Vagina (tissue), 2 donors: ENCODE data around the gene RASA3.

Experiments
- CTCF ChIP-seq, 3 experiments: fragments of 450-650 bp in 2 of 3; fragments of 200-600 bp in 1 of 3; sonication (generic) in 1 of 3; IDR thresholded peaks; one replicate each; pipeline ENCODE4 v1.5.1; 2017 to 2019; ENCODE audit warnings: antibody characterized with exemption in 3 of 3, mild to moderate bottlenecking in 2 of 3, moderate library complexity in 2 of 3
- POLR2A ChIP-seq, 2 donors: fragments of 450-650 bp; IDR thresholded peaks; one replicate each; pipeline ENCODE4 v1.6.1; 2017; ENCODE audit warnings: antibody characterized with exemption in 2 of 2, mild to moderate bottlenecking in 2 of 2, moderate library complexity in 2 of 2
- POLR2AphosphoS5 ChIP-seq, 2 donors: sonication (generic); formaldehyde crosslinking; IDR thresholded peaks; one replicate each; pipeline ENCODE4 v1.9.0; 2017; ENCODE audit warnings: antibody characterized with exemption in 2 of 2, mild to moderate bottlenecking in 2 of 2, low read depth in 1 of 2; ENCODE audit not compliant: insufficient read depth in 1 of 2

GRCh38 chr13:114074671-114075315, 57.6 kb downstream of the RASA3 start:
- TF ChIP-seq CTCF (IDR thresholded peaks at IDR 0.05) = no peak
- no peak for TF ChIP-seq POLR2AphosphoS5 (IDR thresholded peaks at IDR 0.05; ENCODE audit: insufficient read depth in 1 of 2, low read depth in 1 of 2)
- TF ChIP-seq POLR2A (IDR thresholded peaks at IDR 0.05) = no peak
